Stimulated activated CD8-positive, alpha-beta memory T cell treated with anti-CD3 and anti-CD28 coated beads, Interleukin-12 subunit alpha, Interleukin-12 subunit beta, amount 100 ng/mL, for 1 hour (primary cell): Measurements from ENCODE around the gene EPS8L3.
A peak's percentile ranks its signal among the peaks of the same experiment; 100 is the strongest.
"Not testable (repeated sequence)": the region's sequence is repeated elsewhere in the genome, so short reads cannot be mapped to it uniquely, and the experiment has no call there.

ENCODE experiments used
- DNase-seq: peaks from one replicate; pipeline ENCODE4 v3.0.0-alpha.2; 2020; ENCODE audit warnings: low read depth

The EPS8L3 gene

DNA sequence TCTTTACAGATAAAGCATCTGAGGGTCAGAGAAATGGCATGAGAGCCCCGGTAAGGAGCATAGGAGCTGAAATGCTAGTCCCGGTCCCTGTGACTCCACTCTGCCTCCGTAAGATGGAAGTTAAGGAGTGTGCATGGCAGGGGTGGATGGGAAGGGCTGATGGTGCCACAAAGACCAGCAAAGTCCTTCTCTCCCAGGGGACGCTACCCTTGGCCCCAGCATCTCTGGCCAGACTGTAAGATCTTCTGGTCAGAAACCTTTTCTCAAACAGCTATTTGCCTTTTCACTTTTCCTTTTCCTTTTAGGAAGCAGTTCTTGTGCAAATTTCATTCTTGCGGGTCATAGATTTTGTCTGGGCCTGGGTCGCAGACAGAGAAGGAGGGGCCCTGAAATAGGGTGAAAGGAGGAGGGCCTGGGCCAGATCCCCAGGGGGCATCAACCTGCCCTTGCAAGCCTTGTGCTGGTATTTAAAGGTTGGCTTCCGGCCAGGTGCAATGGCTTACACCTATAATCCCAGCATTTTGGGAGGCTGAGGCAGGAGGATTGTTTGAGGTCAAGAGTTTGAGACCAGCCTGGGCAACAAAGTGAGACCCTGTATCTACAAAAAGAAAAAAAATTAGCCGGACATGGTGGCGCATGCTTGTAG, 14.4 kb upstream of the EPS8L3 start:
- no peak for DNase-seq

DNA sequence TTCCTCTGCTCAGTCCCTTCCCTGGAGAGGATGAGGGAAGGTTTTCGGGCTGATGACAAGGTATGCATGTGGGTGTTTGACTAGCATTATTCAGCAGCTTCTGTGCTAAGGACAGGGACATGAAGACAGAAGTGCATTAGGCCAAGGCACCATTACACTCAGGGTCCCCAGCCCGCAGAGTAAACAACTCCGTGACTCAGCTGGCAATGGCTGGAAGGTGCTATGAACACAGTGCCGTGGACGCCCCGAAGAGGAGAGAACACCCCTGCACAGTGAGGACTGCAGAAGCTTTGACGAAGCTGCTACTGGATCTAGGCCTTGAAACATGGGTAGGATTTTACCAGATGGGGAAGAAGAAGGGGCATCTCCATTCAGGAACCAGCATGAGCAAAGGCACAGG, 13.7 kb upstream of the EPS8L3 start:
- no peak for DNase-seq

- peak; percentile 62 for DNase-seq
These were observed 13.2 kb upstream of the EPS8L3 start for GRCh38 chr1:109776911-109777310.

- no peak for DNase-seq
These were observed 12.6 kb upstream of the EPS8L3 start for GRCh38 chr1:109776206-109776835.

DNA sequence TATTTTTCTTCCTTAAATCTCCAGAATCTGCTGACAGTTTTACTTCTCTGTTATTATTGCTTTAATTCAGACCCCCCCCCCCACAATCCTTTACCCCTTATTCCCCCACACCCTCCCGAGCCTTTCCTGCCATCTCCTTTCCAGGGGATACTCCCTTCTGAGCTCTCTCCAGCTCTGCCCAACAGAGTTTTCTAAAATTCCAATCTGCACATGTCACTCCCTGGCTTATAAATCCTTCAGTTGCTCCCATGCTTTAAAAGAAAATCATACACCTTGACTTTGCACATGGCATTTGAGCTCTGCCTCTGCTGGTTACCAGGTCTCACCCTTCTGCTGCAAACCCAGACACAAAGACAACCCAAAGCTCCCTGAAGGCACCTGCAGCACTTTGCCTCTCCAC, 11.7 kb upstream of the EPS8L3 start:
- no peak for DNase-seq

DNA sequence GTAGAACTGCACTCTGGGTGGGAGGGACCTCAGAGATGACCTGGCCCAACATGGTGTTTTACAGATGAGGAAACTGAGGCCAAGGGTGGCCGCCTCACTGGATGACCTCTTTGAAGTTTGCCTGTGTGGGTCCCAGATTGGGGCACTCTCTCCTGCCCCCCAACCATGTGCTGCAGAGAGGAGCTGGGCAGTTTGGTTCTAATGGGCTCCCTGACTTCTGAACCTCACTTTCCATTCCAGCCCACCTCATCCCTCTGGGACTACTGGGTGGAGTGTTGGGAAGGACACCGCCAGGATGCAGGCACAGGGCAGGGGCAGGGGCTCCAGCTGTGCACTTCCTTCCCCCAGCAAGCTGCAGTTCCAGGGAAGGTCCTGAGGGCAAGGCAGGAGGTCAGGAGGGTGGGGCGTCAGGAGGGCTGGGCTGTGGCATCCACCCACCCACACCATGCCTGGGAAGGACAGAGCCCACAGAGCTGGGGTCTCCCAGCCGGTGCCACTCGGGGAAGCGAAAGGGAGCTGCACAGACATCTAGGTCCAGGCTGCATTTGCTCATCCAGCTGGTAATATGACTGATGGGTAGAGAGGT, 10.3 kb upstream of the EPS8L3 start:
- DNase-seq: no peak

DNA sequence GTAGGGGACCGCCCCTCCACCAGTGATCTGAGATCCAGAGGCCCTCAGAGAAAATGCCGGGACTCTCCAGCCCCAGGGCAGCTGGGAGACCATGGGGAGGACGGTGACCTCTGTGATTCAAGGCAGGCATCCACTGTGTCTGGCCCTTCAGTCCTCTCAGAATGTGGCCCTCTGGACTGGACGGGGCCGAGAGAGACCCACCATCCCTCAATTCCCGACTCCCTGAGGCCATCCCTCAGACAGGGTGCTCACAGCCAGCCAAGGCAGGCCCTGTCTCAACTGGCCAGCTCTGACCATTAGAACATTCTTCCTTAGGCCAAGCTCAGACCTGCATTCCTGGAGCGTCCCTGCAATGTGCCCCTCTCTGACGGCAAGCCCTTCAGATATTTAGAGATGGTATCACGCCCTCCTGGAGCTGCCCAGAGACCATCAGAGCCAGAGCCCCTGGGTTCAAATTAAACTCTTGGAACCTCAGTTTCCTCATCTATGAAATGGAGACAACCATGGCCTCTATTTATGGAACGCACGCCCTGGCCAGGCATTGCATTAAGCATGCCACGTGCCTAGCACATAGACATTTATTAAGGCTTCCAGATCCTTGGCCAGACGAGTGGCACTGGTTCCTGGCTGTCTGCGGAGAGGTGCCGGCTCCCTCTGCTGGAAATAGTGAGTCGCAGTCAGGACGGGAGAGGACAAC, 9.6 kb upstream of the EPS8L3 start:
- DNase-seq: peak; percentile 50

- no peak for DNase-seq
These were observed 9.0 kb upstream of the EPS8L3 start for GRCh38 chr1:109772658-109773202.

GRCh38 chr1:109771712-109772657, 8.3 kb upstream of the EPS8L3 start:
- no peak for DNase-seq

DNA sequence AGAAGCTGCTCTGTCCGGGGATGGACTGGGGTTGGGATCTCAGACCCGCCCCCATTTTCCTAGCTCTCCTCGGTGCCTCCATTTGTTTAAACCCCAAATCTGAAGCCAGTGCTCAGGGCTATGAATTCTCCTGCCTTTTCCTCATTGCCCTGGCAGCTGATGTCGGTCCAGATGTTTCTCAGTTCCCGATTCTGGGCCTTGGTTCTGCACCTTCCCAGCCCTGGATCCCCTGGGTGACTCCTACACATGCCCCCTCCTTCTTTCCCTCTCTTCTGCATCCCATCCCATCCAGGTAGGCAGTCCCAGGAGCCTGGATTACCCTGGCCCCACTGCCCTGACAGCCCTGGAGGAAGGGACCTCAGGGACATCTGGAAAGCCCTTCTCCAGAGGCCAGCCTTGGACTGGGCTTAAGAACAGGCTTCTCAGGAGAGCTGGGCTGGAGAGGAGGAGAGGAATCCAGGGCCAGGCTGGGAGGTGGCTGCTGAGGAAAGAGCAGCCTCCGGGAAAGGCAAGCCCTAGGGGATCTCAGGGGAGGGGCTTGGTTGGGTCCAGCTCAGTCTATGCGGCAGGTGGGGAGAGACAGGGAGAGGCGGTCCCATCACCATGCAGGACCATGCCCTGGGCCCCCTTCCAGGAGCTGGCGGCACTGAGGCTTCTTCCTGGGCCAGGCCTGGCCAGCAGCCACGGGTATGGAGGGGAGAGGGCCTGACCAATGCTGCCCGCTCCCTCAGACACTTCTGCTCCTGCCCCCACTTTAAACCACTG, 6.8 kb upstream of the EPS8L3 start:
- DNase-seq: no peak

GRCh38 chr1:109769330-109770078, 5.8 kb upstream of the EPS8L3 start:
- no peak for DNase-seq

DNA sequence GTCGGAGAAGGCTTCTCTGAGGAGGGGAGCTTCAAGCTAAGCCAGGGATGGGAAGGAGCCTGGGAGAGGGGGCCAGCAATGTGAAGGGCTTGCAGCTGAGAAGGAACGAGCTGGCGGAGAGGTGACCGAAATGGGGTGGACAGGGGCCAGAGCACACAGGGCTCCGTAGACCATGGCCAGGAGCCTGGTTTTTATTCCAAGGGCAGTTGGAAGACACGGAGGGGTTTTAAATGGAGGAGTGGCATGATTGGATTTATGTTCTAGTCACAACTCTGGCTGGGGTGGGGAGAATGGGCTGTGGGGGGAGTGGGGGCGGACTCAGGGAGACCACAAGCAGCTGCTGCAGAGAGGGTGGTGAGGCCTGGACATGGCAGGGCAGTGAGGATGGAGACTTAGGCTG, 5.1 kb upstream of the EPS8L3 start:
- no peak for DNase-seq

DNA sequence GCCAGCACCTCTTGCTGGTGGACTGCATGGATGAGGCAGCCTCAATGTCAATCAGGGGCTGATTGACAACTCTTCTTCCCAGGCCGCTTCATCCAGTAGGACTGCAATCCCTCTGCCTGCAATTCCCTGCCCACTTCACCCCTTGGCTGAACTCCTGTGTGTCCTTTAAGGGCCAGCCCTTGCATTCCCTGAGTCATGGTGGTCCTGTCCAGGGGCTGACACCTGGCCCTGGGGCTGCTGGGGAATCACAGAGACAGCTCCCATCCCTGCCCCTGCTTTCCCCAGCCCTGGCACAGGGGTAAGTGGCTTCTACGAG, 4.6 kb upstream of the EPS8L3 start:
- DNase-seq: no peak

GRCh38 chr1:109767637-109768334, 4.1 kb upstream of the EPS8L3 start:
- DNase-seq: no peak

DNA sequence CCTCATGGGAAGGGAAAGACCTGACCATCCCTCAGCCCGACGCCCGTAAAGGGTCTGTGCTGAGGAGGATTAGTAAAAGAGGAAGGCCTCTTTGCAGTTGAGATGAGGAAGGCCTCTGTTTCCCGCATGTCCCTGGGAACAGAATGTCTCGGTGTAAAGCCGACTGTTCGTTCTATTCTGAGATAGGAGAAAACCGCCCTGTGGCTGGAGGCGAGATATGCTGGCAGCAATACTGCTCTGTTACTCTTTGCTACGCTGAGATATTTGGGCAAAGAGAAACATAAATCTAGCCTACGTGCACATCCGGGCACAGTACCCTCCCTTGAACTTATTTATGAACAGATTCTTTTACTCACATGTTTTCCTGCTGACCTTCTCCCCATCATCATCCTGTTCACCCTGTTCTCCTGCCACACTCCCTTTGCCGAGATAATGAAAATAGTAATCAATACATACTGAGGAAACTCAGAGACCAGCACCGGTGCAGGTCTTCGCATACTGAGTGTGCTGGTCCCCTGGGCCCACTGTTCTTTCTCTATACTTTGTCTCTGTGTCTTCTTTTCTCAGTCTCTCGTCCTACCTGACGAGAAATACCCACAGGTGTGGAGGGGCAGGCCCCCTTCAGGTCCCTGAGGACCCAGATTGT, 3.4 kb upstream of the EPS8L3 start:
- not testable (repeated sequence) for DNase-seq

DNA sequence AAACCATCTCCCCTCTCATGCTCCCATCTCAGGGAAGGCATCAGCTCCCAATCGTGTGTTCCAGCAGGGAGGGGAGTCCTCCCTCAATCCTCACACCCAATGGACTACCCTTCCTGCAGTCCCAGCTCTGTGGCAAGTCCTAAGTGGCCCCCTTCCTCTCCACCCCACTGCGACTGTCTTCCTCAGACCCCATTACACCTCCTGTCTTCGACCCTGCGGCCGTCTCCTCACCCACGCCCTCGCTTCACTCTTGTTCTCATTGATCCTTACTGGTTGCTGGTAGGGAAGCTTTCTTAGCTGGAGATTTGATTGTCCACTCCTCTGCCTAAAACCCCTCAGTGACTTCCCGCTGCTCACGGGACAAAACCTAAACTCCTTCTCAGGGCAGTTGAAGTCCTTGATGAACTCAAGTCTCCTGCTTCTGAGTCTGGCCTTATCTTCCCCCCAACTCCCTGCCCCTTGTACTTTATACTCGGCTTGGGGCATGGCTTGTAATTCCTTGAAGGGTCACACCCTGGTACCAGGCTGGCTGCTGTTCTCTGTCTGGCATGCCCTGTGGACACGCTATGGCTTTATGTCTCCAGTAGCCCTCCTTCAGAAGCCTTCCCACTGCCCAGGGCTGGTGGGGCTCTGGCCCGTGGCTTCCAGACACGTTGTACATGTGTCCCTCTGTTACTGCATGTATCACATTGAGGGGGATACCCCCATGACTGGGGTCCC, 2.3 kb upstream of the EPS8L3 start:
- DNase-seq: no peak

DNA sequence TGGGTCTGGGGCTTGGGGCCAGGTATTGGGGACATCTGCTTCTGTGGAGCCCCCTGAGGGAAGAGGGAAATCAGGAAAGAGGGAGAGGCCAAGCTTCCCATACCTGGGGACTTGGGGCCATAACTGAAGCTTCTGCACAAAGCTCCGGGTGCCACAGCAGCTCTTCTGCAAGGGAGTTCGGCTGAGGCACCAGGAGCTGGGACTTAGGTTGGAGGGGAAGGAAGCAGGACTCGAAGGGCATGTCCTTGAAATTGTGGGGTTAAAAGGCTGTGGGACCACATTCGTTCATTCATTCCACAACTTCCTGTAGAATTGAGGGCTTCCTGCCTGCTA, 1.7 kb upstream of the EPS8L3 start:
- no peak for DNase-seq

DNA sequence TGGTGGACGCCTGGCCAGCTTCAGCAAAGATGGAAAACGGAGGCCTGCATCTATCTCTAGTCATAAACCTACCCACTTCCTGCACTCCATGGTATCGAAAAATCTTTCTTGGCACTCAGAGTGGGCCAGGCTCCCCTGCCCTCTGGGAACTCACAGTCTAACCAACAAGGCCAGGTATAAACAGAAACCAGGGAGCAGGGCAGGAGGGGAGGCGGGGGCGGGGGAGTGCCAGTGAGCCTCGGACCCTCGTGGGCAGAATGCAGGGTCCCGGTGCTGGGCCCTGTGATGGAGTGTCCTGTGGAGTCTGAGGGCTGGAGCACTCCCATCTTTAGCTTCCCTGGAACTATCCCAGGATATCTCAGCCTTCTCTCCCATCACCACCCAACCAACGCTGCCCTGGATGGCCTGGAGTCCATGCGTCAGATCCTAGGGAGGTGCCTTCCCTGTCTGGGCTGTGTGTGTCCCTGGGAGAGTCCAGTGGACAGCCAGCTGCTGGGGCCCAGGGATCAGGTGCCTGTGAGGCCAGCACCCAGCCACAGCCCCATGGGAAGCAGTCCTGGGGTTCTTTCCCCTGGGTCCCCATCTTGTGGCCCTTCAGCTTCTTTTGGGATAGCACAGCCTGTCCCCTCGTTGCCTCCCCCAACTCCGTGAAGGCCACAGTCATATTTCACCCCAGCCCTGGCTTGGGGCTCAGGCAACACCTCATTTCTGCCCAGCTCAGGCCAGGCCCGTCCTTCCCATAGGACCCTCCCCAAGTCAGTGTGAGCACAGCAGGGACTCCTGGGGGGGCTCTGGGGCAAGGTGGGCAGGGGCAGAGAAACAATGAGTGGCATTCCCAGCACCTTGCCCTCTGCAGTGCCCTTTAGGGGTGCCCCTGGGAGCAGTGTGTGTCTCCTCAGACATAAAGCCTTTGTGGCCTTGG, 1.1 kb upstream of the EPS8L3 start:
- no peak for DNase-seq
